Esophagus squamous epithelium (tissue), 4 donors: ENCODE measurements around the gene ARL11.

Experiments used
- POLR2A ChIP-seq, 4 donors: fragments of 450-650 bp; IDR thresholded peaks; one replicate each; pipeline ENCODE4 v1.6.1; 2017; ENCODE audit warnings: antibody characterized with exemption in 4 of 4, mild to moderate bottlenecking in 4 of 4, moderate library complexity in 3 of 4
- TF ChIP-seq, protein P1 (sequence below), 6 experiments: fragments of 450-650 bp in 4 of 6; fragments of 200-600 bp in 2 of 6; sonication (generic) in 2 of 6; IDR thresholded peaks; one replicate each; pipeline ENCODE4 v1.5.1; 2016 to 2019; ENCODE audit warnings: antibody characterized with exemption in 6 of 6, mild to moderate bottlenecking in 4 of 6, moderate library complexity in 4 of 6

DNA sequence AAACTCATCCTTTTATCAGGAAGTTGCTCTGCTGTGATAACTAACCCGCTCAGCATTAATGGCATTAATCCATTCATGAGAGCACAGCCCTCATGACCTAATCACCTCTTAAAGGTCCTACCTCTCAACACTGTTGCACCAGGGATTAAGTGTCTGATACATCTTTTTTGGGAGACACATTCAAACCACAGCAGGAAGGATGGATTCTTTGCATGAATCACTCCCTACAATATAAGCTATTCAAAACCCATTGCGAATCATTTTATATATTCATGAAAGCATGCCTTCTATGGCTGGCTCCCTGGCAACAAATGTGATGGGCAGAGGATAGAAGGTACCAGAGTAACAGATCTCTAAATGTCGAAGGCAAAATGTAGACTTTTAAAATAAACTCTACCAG is 27.6 kb downstream of the ARL11 start:
- TF ChIP-seq, protein P1, sequence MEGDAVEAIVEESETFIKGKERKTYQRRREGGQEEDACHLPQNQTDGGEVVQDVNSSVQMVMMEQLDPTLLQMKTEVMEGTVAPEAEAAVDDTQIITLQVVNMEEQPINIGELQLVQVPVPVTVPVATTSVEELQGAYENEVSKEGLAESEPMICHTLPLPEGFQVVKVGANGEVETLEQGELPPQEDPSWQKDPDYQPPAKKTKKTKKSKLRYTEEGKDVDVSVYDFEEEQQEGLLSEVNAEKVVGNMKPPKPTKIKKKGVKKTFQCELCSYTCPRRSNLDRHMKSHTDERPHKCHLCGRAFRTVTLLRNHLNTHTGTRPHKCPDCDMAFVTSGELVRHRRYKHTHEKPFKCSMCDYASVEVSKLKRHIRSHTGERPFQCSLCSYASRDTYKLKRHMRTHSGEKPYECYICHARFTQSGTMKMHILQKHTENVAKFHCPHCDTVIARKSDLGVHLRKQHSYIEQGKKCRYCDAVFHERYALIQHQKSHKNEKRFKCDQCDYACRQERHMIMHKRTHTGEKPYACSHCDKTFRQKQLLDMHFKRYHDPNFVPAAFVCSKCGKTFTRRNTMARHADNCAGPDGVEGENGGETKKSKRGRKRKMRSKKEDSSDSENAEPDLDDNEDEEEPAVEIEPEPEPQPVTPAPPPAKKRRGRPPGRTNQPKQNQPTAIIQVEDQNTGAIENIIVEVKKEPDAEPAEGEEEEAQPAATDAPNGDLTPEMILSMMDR (IDR thresholded peaks at IDR 0.05), result no peak
- no peak for TF ChIP-seq POLR2A (IDR thresholded peaks at IDR 0.05)
